PC-3 (cell line): Measurements from ENCODE around the gene ATXN10. TPM values are rescaled to one million over a fixed set of nuclear protein-coding genes. Genes with fewer than 3 reads are reported as not detected.

ENCODE experiments used
- ATAC-seq: fragments of 200-7000 bp; cut with Tn5 transposase; 2 replicates; pipeline ENCODE4 v1.9.1; 2020; ENCODE audit warnings: mild to moderate bottlenecking, moderate library complexity
- BruUV-seq: library from RNA; stranded (reverse); fragments of 400-500 nt; replicated peaks from 2 replicates; lab custom pipeline; 2021; lab: Mats Ljungman, UMichigan
- CTCF ChIA-PET: fragments of 300-600 bp; sonication (Branson Sonifier 250); formaldehyde crosslinking; loops from one replicate; lab custom pipeline; 2022; ENCODE audit warnings: antibody characterized with exemption; lab: Charles Lee
- POLR2A ChIA-PET: fragments of 300-600 bp; sonication (Branson Sonifier 250); formaldehyde crosslinking; loops from one replicate; lab custom pipeline; 2022; ENCODE audit warnings: antibody characterized with exemption; ENCODE audit not compliant: unreplicated experiment; lab: Charles Lee
- DNase-seq: peaks from one replicate; pipeline ENCODE4 v3.0.0-alpha.2; 2015
- H2AFZ ChIP-seq: fragments of 300-600 bp; sonication (generic); 2 replicates; pipeline ENCODE4 v1.6.0; 2016; ENCODE audit warnings: antibody characterized with exemption, low read length
- H3F3A ChIP-seq: fragments of 300-600 bp; sonication (generic); one replicate; pipeline ENCODE4 v1.6.0; 2017; ENCODE audit warnings: antibody characterized with exemption, low read length, control low read depth, mild to moderate bottlenecking; ENCODE audit not compliant: unreplicated experiment
- H3K27ac ChIP-seq: fragments of 300-600 bp; sonication (generic); 2 replicates; pipeline ENCODE4 v1.5.1; 2016; ENCODE audit warnings: mild to moderate bottlenecking, low read length
- H3K27me3 ChIP-seq: fragments of 300-600 bp; sonication (generic); 2 replicates; pipeline ENCODE4 v1.6.1; 2016; ENCODE audit warnings: low read length, mixed read lengths
- H3K36me3 ChIP-seq: fragments of 300-600 bp; sonication (generic); 2 replicates; pipeline ENCODE4 v1.6.1; 2016; ENCODE audit warnings: low read depth, mixed run types, low read length, mixed read lengths
- H3K4me1 ChIP-seq: fragments of 300-600 bp; sonication (generic); 2 replicates; pipeline ENCODE4 v1.5.1; 2016; ENCODE audit warnings: low read length; ENCODE audit not compliant: insufficient read depth
- H3K4me2 ChIP-seq: fragments of 300-600 bp; sonication (generic); 2 replicates; pipeline ENCODE4 v1.6.0; 2016; ENCODE audit warnings: low read length
- H3K4me3 ChIP-seq: fragments of 300-600 bp; sonication (generic); 2 replicates; pipeline ENCODE4 v1.5.1; 2016; ENCODE audit warnings: mild to moderate bottlenecking, low read length, mixed read lengths
- H3K79me2 ChIP-seq: fragments of 300-600 bp; sonication (generic); 2 replicates; pipeline ENCODE4 v1.6.1; 2017; ENCODE audit warnings: low read length, mixed read lengths
- H3K9ac ChIP-seq: fragments of 300-600 bp; sonication (generic); 2 replicates; pipeline ENCODE4 v1.6.0; 2016; ENCODE audit warnings: mild to moderate bottlenecking, low read length
- H3K9me2 ChIP-seq: fragments of 300-600 bp; sonication (generic); replicated peaks from 2 replicates; pipeline ENCODE4 v1.6.1; 2016; ENCODE audit warnings: mixed run types, low read length, mixed read lengths
- H3K9me3 ChIP-seq: fragments of 300-600 bp; sonication (generic); 2 replicates; pipeline ENCODE4 v1.6.1; 2016; ENCODE audit warnings: low read length, mixed read lengths
- H4K20me1 ChIP-seq: fragments of 300-600 bp; sonication (generic); 2 replicates; pipeline ENCODE4 v1.6.1; 2016; ENCODE audit warnings: low read length, mixed read lengths
- EZH2 ChIP-seq: fragments of 300-600 bp; sonication (generic); IDR thresholded peaks from one replicate; pipeline ENCODE4 v1.6.1; 2017; ENCODE audit warnings: antibody characterized with exemption, mild to moderate bottlenecking, low read length; ENCODE audit not compliant: unreplicated experiment
- EZH2phosphoT487 ChIP-seq: fragments of 300-600 bp; sonication (generic); IDR thresholded peaks from 2 replicates; pipeline ENCODE4 v1.6.1; 2018; ENCODE audit warnings: mild to moderate bottlenecking, antibody characterized with exemption, low read length, borderline replicate concordance
- intact Hi-C: fragments of 100-400 bp; cut with micrococcal nuclease; formaldehyde crosslinking; loops from 2 replicates; pipeline ENCODE4 v1.9.0; 2023
- total RNA-seq: library from RNA; depleted of rRNA; stranded (reverse); fragments of >200 nt; gene quantifications from 2 replicates; pipeline ENCODE4 v1.2.3, GENCODE V29; 2014
- TF ChIP-seq, protein P1 (sequence below): fragments of 300-600 bp; sonication (generic); conservative IDR thresholded peaks from 2 replicates; pipeline ENCODE4 v1.5.1; 2017; ENCODE audit warnings: antibody characterized with exemption, low read depth, mild to moderate bottlenecking, low read length

The ATXN10 gene
- total RNA-seq, 1 experiment from 2014 or later: 40.6 TPM

GRCh38 chr22:45823336-45823735 lies 151.7 kb downstream of the ATXN10 start:
- ChIA-PET CTCF (no interaction called here), POLR2A (no interaction called here)
- Histone ChIP-seq H3K9ac (no peak overlapping the region), H3K4me3 (no peak overlapping the region), H3K4me1 (no peaks in the 10 kb centered on the region), H3K9me2 (no peaks in the 10 kb centered on the region), H3K27me3 (no peaks in the 10 kb centered on the region), H3K27ac (no peak overlapping the region), H2AFZ (no peak overlapping the region), H3K36me3 (no peaks in the 10 kb centered on the region; the same call in 1 of the 2 replicates), H3F3A (no peaks in the 10 kb centered on the region), H3K79me2 (no peaks in the 10 kb centered on the region), H3K4me2 (no peak overlapping the region), H4K20me1 (no peaks in the 10 kb centered on the region), H3K9me3 (no peaks in the 10 kb centered on the region)
- BruUV-seq: no TSS peak
- no peak for TF ChIP-seq EZH2
- TF ChIP-seq, protein P1, sequence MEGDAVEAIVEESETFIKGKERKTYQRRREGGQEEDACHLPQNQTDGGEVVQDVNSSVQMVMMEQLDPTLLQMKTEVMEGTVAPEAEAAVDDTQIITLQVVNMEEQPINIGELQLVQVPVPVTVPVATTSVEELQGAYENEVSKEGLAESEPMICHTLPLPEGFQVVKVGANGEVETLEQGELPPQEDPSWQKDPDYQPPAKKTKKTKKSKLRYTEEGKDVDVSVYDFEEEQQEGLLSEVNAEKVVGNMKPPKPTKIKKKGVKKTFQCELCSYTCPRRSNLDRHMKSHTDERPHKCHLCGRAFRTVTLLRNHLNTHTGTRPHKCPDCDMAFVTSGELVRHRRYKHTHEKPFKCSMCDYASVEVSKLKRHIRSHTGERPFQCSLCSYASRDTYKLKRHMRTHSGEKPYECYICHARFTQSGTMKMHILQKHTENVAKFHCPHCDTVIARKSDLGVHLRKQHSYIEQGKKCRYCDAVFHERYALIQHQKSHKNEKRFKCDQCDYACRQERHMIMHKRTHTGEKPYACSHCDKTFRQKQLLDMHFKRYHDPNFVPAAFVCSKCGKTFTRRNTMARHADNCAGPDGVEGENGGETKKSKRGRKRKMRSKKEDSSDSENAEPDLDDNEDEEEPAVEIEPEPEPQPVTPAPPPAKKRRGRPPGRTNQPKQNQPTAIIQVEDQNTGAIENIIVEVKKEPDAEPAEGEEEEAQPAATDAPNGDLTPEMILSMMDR: no peak
- intact Hi-C loops: no loop called here
- DNase-seq (no peak), ATAC-seq (no peak)

DNA sequence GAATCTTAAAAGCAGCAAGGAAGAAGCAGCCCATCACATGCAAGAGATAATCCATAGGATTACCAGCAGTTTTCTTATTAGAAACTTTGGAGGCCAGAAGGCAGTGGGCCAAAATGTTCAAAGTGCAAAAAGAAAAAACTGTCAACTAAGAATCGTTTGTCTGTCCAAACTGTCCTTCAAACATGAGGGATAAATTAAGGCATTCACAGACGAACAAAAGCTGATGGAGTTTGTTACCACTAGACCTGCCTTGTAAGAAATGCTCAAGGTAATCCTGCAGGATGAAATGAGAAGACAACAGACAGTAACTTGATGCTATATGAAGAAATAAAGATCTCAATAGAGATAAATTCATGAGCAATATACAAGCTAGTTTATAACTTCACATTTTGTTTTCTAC lies 154.9 kb downstream of the ATXN10 start:
- CTCF ChIA-PET: no interaction called here
- intact Hi-C loops: no loop called here

DNA sequence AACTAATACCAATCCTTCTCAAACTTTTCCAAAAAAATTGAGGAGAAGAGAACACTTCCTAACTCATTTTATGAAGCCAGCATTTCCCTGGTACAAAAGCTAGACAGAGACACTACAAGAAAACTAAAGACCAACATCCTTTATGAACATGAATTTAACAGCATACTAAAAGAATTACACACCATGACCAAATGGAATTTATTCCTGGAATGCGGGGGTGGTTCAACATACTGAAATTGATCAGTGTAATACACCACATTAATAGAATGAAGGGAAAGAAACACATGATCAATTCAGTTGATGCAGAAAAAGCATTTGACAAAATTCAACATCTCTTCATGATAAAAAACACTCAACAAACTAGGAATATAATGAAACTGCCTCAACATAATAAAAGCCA lies 157.2 kb downstream of the ATXN10 start:
- H3K79me2 ChIP-seq: no peaks in the 10 kb centered on the region
- CTCF ChIA-PET: no interaction called here
- peaks cover 4% of the 10 kb centered on the region for H3F3A ChIP-seq
- peaks cover 26% of the 10 kb centered on the region for H3K4me1 ChIP-seq
- H3K9ac ChIP-seq: no peak overlapping the region
- H4K20me1 ChIP-seq: no peaks in the 10 kb centered on the region
- H3K4me2 ChIP-seq: no peak overlapping the region
- DNase-seq (no peak), ATAC-seq (no peak)
- POLR2A ChIA-PET: no interaction called here
- no peaks in the 10 kb centered on the region; the same call in 1 of the 2 replicates for H3K36me3 ChIP-seq
- H3K4me3 ChIP-seq: no peak overlapping the region
- intact Hi-C loops: no loop called here
- H3K27ac ChIP-seq: no peak overlapping the region
- no TSS peak for BruUV-seq
- H2AFZ ChIP-seq: no peak overlapping the region
- H3K9me2 ChIP-seq: no peaks in the 10 kb centered on the region
- no peaks in the 10 kb centered on the region for H3K27me3 ChIP-seq
- no peak for TF ChIP-seq EZH2phosphoT487
- TF ChIP-seq, protein P1: no peak
- TF ChIP-seq EZH2: no peak
- H3K9me3 ChIP-seq: no peaks in the 10 kb centered on the region

More for the DNA sequence above, 154.9 kb downstream of the ATXN10 start:
- Histone ChIP-seq H3K4me1 (peaks cover 15% of the 10 kb centered on the region), H3K27ac (no peak overlapping the region), H4K20me1 (no peaks in the 10 kb centered on the region), H3K4me3 (no peak overlapping the region), H3K79me2 (no peaks in the 10 kb centered on the region), H3K27me3 (no peaks in the 10 kb centered on the region), H3K4me2 (no peak overlapping the region), H3K9ac (no peak overlapping the region), H2AFZ (no peak overlapping the region), H3K9me3 (no peaks in the 10 kb centered on the region), H3F3A (peaks cover 4% of the 10 kb centered on the region), H3K36me3 (no peaks in the 10 kb centered on the region; the same call in 1 of the 2 replicates), H3K9me2 (no peaks in the 10 kb centered on the region)
- POLR2A ChIA-PET: no interaction called here
- no peak for DNase-seq
- TF ChIP-seq EZH2phosphoT487: no peak
- no TSS peak for BruUV-seq
- no peak for ATAC-seq
